Osteoblast (primary cell): ENCODE measurements around the gene H6PD. TPM values are rescaled to one million over a fixed set of nuclear protein-coding genes. Genes with fewer than 3 reads are reported as not detected.

Source experiments
- DNase-seq: peaks from one replicate; pipeline ENCODE4 v3.0.0; 2011; ENCODE audit warnings: low spot score, mixed read lengths; ENCODE audit not compliant: insufficient read length; ENCODE audit errors: missing footprints
- H2AFZ ChIP-seq: 2 replicates; pipeline ENCODE4 v1.6.0; 2011; ENCODE audit warnings: mild to moderate bottlenecking, low read length
- H3K27ac ChIP-seq: 2 replicates; pipeline ENCODE4 v1.5.1; 2011; ENCODE audit warnings: mild to moderate bottlenecking, low read depth, low read length, moderate library complexity
- H3K27me3 ChIP-seq: 2 replicates; pipeline ENCODE4 v1.6.0; 2012; ENCODE audit warnings: mild to moderate bottlenecking, control low read depth, inconsistent platforms, low read length, moderate library complexity; ENCODE audit not compliant: insufficient read depth
- H3K36me3 ChIP-seq: 2 replicates; pipeline ENCODE4 v1.5.1; 2011; ENCODE audit warnings: mild to moderate bottlenecking, low read length, control low read depth, moderate library complexity; ENCODE audit not compliant: insufficient read depth
- H3K4me1 ChIP-seq: 2 replicates; pipeline ENCODE4 v1.5.1; 2011; ENCODE audit warnings: mild to moderate bottlenecking, low read length, control low read depth, moderate library complexity; ENCODE audit not compliant: insufficient read depth
- H3K4me2 ChIP-seq: 2 replicates; pipeline ENCODE4 v1.6.0; 2011; ENCODE audit warnings: mild to moderate bottlenecking, low read length; ENCODE audit not compliant: insufficient read depth
- H3K4me3 ChIP-seq: fragments of 200-600 bp; sonication (generic); 3 replicates; pipeline ENCODE4 v1.5.1; 2012; ENCODE audit warnings: mild to moderate bottlenecking, low read length, inconsistent platforms; ENCODE audit not compliant: insufficient read depth
- H3K79me2 ChIP-seq: 2 replicates; pipeline ENCODE4 v1.6.0; 2012; ENCODE audit warnings: mild to moderate bottlenecking, low read length, control low read depth, inconsistent platforms; ENCODE audit not compliant: insufficient read depth
- H3K9me3 ChIP-seq: 2 replicates; pipeline ENCODE4 v1.5.1; 2011; ENCODE audit warnings: low read depth, low read length, control low read depth
- H4K20me1 ChIP-seq: 2 replicates; pipeline ENCODE4 v1.6.0; 2012; ENCODE audit warnings: mild to moderate bottlenecking, low read length, control low read depth; ENCODE audit not compliant: insufficient read depth
- CTCF ChIP-seq: IDR thresholded peaks from 2 replicates; pipeline ENCODE4 v1.5.1; 2011; ENCODE audit warnings: mild to moderate bottlenecking, low read depth, low read length, moderate library complexity; ENCODE audit errors: extremely low read depth
- total RNA-seq: library from RNA; depleted of rRNA; stranded (reverse); fragments of >200 nt; gene quantifications from 2 replicates; pipeline ENCODE4 v1.2.3, GENCODE V29; 2012

The H6PD gene
- total RNA-seq, 1 donor = 51.4 TPM

GRCh38 chr1:9293533-9294404 lies 59.2 kb downstream of the H6PD start:
- H3K4me1 ChIP-seq = peaks cover 41% of the 10 kb centered on the region
- peak; percentile 76 for DNase-seq
- no peak for TF ChIP-seq CTCF
- peaks cover 5% of the 10 kb centered on the region for H3K36me3 ChIP-seq
- H3K4me3 ChIP-seq = peak overlapping the region; percentile 77
- H3K4me2 ChIP-seq = peak overlapping the region; percentile 96
- H2AFZ ChIP-seq = peak overlapping the region; percentile 77
- no peaks in the 10 kb centered on the region for H3K27me3 ChIP-seq
- peaks cover 46% of the 10 kb centered on the region for H4K20me1 ChIP-seq
- H3K9me3 ChIP-seq = no peaks in the 10 kb centered on the region
- H3K79me2 ChIP-seq = peaks cover 53% of the 10 kb centered on the region
- peak overlapping the region; percentile 26 for H3K27ac ChIP-seq

GRCh38 chr1:9294405-9294773 lies 59.8 kb downstream of the H6PD start:
- Histone ChIP-seq H3K27ac (peak overlapping the region; percentile 26), H3K79me2 (peaks cover 59% of the 10 kb centered on the region), H3K4me3 (peak overlapping the region; percentile 77), H2AFZ (no peak overlapping the region), H4K20me1 (peaks cover 46% of the 10 kb centered on the region), H3K9me3 (no peaks in the 10 kb centered on the region), H3K27me3 (no peaks in the 10 kb centered on the region), H3K4me2 (peak overlapping the region; percentile 96), H3K4me1 (peaks cover 40% of the 10 kb centered on the region), H3K36me3 (peaks cover 5% of the 10 kb centered on the region)
- TF ChIP-seq CTCF = no peak
- DNase-seq = peak; percentile 82

GRCh38 chr1:9294910-9295636 lies 60.5 kb downstream of the H6PD start:
- peak; percentile 76 for DNase-seq
- Histone ChIP-seq H3K9me3 (no peaks in the 10 kb centered on the region), H3K4me1 (peaks cover 38% of the 10 kb centered on the region), H3K27ac (peak overlapping the region; percentile 26), H3K4me2 (peak overlapping the region; percentile 96), H3K27me3 (no peaks in the 10 kb centered on the region), H3K36me3 (peaks cover 5% of the 10 kb centered on the region), H4K20me1 (peaks cover 48% of the 10 kb centered on the region), H2AFZ (no peak overlapping the region), H3K79me2 (peaks cover 62% of the 10 kb centered on the region), H3K4me3 (peak overlapping the region; percentile 77)
- TF ChIP-seq CTCF = peak; percentile 30

- TF ChIP-seq CTCF = no peak
- Histone ChIP-seq H3K27ac (no peak overlapping the region), H3K4me2 (no peak overlapping the region), H3K9me3 (no peaks in the 10 kb centered on the region), H3K4me3 (no peak overlapping the region), H4K20me1 (peaks cover 53% of the 10 kb centered on the region), H3K27me3 (no peaks in the 10 kb centered on the region), H3K4me1 (peaks cover 39% of the 10 kb centered on the region), H3K36me3 (peaks cover 5% of the 10 kb centered on the region), H2AFZ (no peak overlapping the region), H3K79me2 (peaks cover 70% of the 10 kb centered on the region)
- DNase-seq = no peak
Observed at GRCh38 chr1:9295884-9296283, 61.3 kb downstream of the H6PD start.
